Measurements from ENCODE around the gene ADSS1.

GRCh38 chr14:104714066-104714465, 10.0 kb upstream of the ADSS1 start:
- TF ChIP-seq POLR2AphosphoS5 (IDR thresholded peaks at IDR 0.05; ENCODE audit: borderline replicate concordance, low read depth, low read length), result no peak
- no peak for TF ChIP-seq FOXP2 (optimal IDR thresholded peaks at IDR 0.05; ENCODE audit: control extremely low read depth, extremely low read length, insufficient read depth)
- no peak for TF ChIP-seq EZH2 (IDR thresholded peaks at IDR 0.05)

All from SK-N-MC (cell line).